Panc1 (cell line): ENCODE results near the gene TMEM123.

Source experiments
- POLR2AphosphoS5 ChIP-seq: IDR thresholded peaks from 2 replicates; pipeline ENCODE4 v1.6.1; 2012; ENCODE audit warnings: mild to moderate bottlenecking, low read depth, low read length, moderate library complexity
- REST ChIP-seq, 2 experiments: IDR thresholded peaks; 2 replicates each; pipeline ENCODE4 v1.6.1; 2011 to 2012; ENCODE audit warnings: low read depth in 2 of 2, control low read depth in 1 of 2, low read length in 1 of 2, mild to moderate bottlenecking in 1 of 2, moderate library complexity in 1 of 2; ENCODE audit not compliant: insufficient read depth in 1 of 2
- SIN3A ChIP-seq: IDR thresholded peaks from 2 replicates; pipeline ENCODE4 v1.6.1; 2012; ENCODE audit warnings: low read depth, mild to moderate bottlenecking, low read length, moderate library complexity, borderline replicate concordance; ENCODE audit not compliant: insufficient read depth
- TCF7L2 ChIP-seq: IDR thresholded peaks from 2 replicates; pipeline ENCODE4 v1.6.1; 2011; ENCODE audit warnings: mild to moderate bottlenecking, low read depth, low read length, inconsistent platforms
- TF ChIP-seq, protein P1 (sequence below): fragments of 450-650 bp; IDR thresholded peaks from 2 replicates; pipeline ENCODE4 v1.5.1; 2017; ENCODE audit warnings: mild to moderate bottlenecking

- TF ChIP-seq, protein P1, sequence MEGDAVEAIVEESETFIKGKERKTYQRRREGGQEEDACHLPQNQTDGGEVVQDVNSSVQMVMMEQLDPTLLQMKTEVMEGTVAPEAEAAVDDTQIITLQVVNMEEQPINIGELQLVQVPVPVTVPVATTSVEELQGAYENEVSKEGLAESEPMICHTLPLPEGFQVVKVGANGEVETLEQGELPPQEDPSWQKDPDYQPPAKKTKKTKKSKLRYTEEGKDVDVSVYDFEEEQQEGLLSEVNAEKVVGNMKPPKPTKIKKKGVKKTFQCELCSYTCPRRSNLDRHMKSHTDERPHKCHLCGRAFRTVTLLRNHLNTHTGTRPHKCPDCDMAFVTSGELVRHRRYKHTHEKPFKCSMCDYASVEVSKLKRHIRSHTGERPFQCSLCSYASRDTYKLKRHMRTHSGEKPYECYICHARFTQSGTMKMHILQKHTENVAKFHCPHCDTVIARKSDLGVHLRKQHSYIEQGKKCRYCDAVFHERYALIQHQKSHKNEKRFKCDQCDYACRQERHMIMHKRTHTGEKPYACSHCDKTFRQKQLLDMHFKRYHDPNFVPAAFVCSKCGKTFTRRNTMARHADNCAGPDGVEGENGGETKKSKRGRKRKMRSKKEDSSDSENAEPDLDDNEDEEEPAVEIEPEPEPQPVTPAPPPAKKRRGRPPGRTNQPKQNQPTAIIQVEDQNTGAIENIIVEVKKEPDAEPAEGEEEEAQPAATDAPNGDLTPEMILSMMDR = no peak
- no peak for TF ChIP-seq POLR2AphosphoS5
- TF ChIP-seq TCF7L2 = no peak
- TF ChIP-seq SIN3A = no peak
- TF ChIP-seq REST (IDR thresholded peaks at IDR 0.05; ENCODE audit: insufficient read depth in 1 of 2, low read depth in 2 of 2, low read length in 1 of 2) = no peak
These were observed 46.5 kb downstream of the TMEM123 start for GRCh38 chr11:102406099-102406498.
